Natural killer cell (primary cell): ENCODE data around the gene TRAF7. TPM values are rescaled to one million over a fixed set of nuclear protein-coding genes. Genes with fewer than 3 reads are reported as not detected.

Source experiments
- ATAC-seq, 3 donors: fragments of 150-1000 bp in 2 of 3; fragments of 200-7000 bp in 1 of 3; cut with Tn5 transposase; 1 replicate in 1 of 3; 2 replicates in 2 of 3; pipeline ENCODE4 v1.10.0; 2021; ENCODE audit warnings: mild to moderate bottlenecking in 2 of 3, moderate library complexity in 2 of 3
- DNase-seq, 2 donors: peaks; one replicate each; pipeline versions ENCODE4 v3.0.0 to v3.0.0-alpha.2; 2013 to 2021; ENCODE audit warnings: mixed read lengths in 1 of 2
- H3K27ac ChIP-seq: one replicate; pipeline ENCODE4 v1.5.1; 2013; ENCODE audit warnings: mild to moderate bottlenecking, low read length
- H3K27me3 ChIP-seq: one replicate; pipeline ENCODE4 v1.6.1; 2013; ENCODE audit warnings: low read length; ENCODE audit not compliant: control insufficient read depth, insufficient read depth
- H3K36me3 ChIP-seq: one replicate; pipeline ENCODE4 v1.6.1; 2013; ENCODE audit warnings: low read length; ENCODE audit not compliant: control insufficient read depth, insufficient read depth
- H3K4me1 ChIP-seq: one replicate; pipeline ENCODE4 v1.6.1; 2013; ENCODE audit warnings: low read length; ENCODE audit not compliant: control insufficient read depth, insufficient read depth
- H3K4me3 ChIP-seq: one replicate; pipeline ENCODE4 v1.5.1; 2013; ENCODE audit warnings: low read length
- H3K9me3 ChIP-seq: one replicate; pipeline ENCODE4 v1.6.1; 2013; ENCODE audit warnings: low read length; ENCODE audit not compliant: control insufficient read depth, insufficient read depth
- H3K27ac Mint-ChIP-seq, 2 donors: one replicate each; pipeline ENCODE4 v1.8.0; 2022; ENCODE audit warnings: mild to moderate bottlenecking in 2 of 2, mixed read lengths in 2 of 2, moderate library complexity in 1 of 2
- H3K27me3 Mint-ChIP-seq, 2 donors: one replicate each; pipeline ENCODE4 v1.8.0; 2022; ENCODE audit warnings: low read depth in 2 of 2, mixed read lengths in 2 of 2
- H3K36me3 Mint-ChIP-seq: one replicate; pipeline ENCODE4 v1.8.0; 2022; ENCODE audit warnings: mixed read lengths
- H3K4me1 Mint-ChIP-seq, 2 donors: one replicate each; pipeline ENCODE4 v1.8.0; 2022; ENCODE audit warnings: mixed read lengths in 2 of 2
- H3K4me3 Mint-ChIP-seq: one replicate; pipeline ENCODE4 v1.8.0; 2022; ENCODE audit warnings: mild to moderate bottlenecking, moderate library complexity, mixed read lengths
- H3K9me3 Mint-ChIP-seq, 2 donors: one replicate each; pipeline ENCODE4 v1.8.0; 2022; ENCODE audit warnings: mixed read lengths in 2 of 2
- CTCF ChIP-seq: fragments of 200-600 bp; IDR thresholded peaks from one replicate; pipeline ENCODE4 v1.8.0; 2022; ENCODE audit warnings: antibody characterized with exemption
- WGBS: methylation state at CpG from one replicate; pipeline ENCODE4 v1.1.7; 2013; ENCODE audit warnings: missing lambda C conversion rate; ENCODE audit not compliant: insufficient coverage; 5-methylcytosine and 5-hydroxymethylcytosine counted together
- intact Hi-C: fragments of 100-400 bp; cut with micrococcal nuclease; formaldehyde crosslinking; loops from one replicate; pipeline ENCODE4 v1.14.2; 2022
- total RNA-seq, 4 donors: library from RNA; stranded (reverse); fragments of 120-200 nt in 1 of 4; gene quantifications; one replicate each; pipeline versions ENCODE4 v1.2.3 to v1.2.4, GENCODE V29; 2013 to 2022

TRAF7 gene
- total RNA-seq, 3 donors from 2014 or later (not counting 1 experiment from before 2014, with no cell fraction given) = 29.3 to 39.1 (median 37.3) TPM

- H3K27ac Mint-ChIP-seq = no peak overlapping the region
- no peaks in the 10 kb centered on the region for H3K4me1 ChIP-seq
Measured at GRCh38 chr16:2186064-2186463, 30.5 kb downstream of the TRAF7 start.

GRCh38 chr16:2186505-2186904 lies 30.9 kb downstream of the TRAF7 start:
- Histone ChIP-seq H3K4me1 (no peaks in the 10 kb centered on the region), H3K9me3 (no peaks in the 10 kb centered on the region), H3K27me3 (no peaks in the 10 kb centered on the region), H3K27ac (no peak overlapping the region), H3K36me3 (no peaks in the 10 kb centered on the region), H3K4me3 (no peak overlapping the region)
- Mint-ChIP-seq H3K4me1 (peaks cover 0 to 6% of the 10 kb centered on the region in 2 donors), H3K9me3 (no peaks in the 10 kb centered on the region), H3K27me3 (no peaks in the 10 kb centered on the region), H3K4me3 (no peak overlapping the region), H3K36me3 (no peaks in the 10 kb centered on the region), H3K27ac (no peak overlapping the region)
- intact Hi-C loops = no loop called here
- no peak for TF ChIP-seq CTCF
- DNase-seq (no peak), ATAC-seq (no peak)
- 93% methylated on average over 20 of the region's 20 CpGs for WGBS

More at GRCh38 chr16:2186064-2186463, 30.5 kb downstream of the TRAF7 start:
- H3K27ac ChIP-seq = no peak overlapping the region
- no peaks in the 10 kb centered on the region for H3K9me3 ChIP-seq
- no peak overlapping the region for H3K4me3 ChIP-seq
- no peak for ATAC-seq
- no peaks in the 10 kb centered on the region for H3K9me3 Mint-ChIP-seq
- H3K4me3 Mint-ChIP-seq = no peak overlapping the region
- no peak for TF ChIP-seq CTCF
- H3K36me3 Mint-ChIP-seq = no peaks in the 10 kb centered on the region
- no peaks in the 10 kb centered on the region for H3K36me3 ChIP-seq
- H3K27me3 Mint-ChIP-seq = no peaks in the 10 kb centered on the region
- 90% methylated on average over 13 of the region's 13 CpGs for WGBS
- intact Hi-C loops = no loop called here
- DNase-seq = no peak
- peaks cover 0 to 6% of the 10 kb centered on the region in 2 donors for H3K4me1 Mint-ChIP-seq
- H3K27me3 ChIP-seq = no peaks in the 10 kb centered on the region

GRCh38 chr16:2187212-2187611 lies 31.6 kb downstream of the TRAF7 start:
- H3K27ac ChIP-seq = no peak overlapping the region
- TF ChIP-seq CTCF = no peak
- Mint-ChIP-seq H3K36me3 (no peaks in the 10 kb centered on the region), H3K4me3 (no peak overlapping the region), H3K4me1 (peaks cover 0 to 3% of the 10 kb centered on the region in 2 donors), H3K9me3 (no peaks in the 10 kb centered on the region), H3K27ac (no peak overlapping the region), H3K27me3 (no peaks in the 10 kb centered on the region)
- no peaks in the 10 kb centered on the region for H3K9me3 ChIP-seq
- H3K36me3 ChIP-seq = no peaks in the 10 kb centered on the region
- no peaks in the 10 kb centered on the region for H3K4me1 ChIP-seq
- no peaks in the 10 kb centered on the region for H3K27me3 ChIP-seq
- intact Hi-C loops = no loop called here
- 88% methylated on average over 17 of the region's 17 CpGs for WGBS
- H3K4me3 ChIP-seq = no peak overlapping the region
- ATAC-seq (no peak), DNase-seq (no peak)

GRCh38 chr16:2188395-2188794 lies 32.8 kb downstream of the TRAF7 start:
- Histone ChIP-seq H3K4me3 (no peak overlapping the region), H3K4me1 (no peaks in the 10 kb centered on the region), H3K27ac (no peak overlapping the region), H3K27me3 (no peaks in the 10 kb centered on the region), H3K9me3 (no peaks in the 10 kb centered on the region), H3K36me3 (no peaks in the 10 kb centered on the region)
- intact Hi-C loops = no loop called here
- DNase-seq (no peak), ATAC-seq (no peak)
- H3K9me3 Mint-ChIP-seq = no peaks in the 10 kb centered on the region
- WGBS = 93% methylated on average over 8 of the region's 8 CpGs
- H3K4me1 Mint-ChIP-seq = no peaks in the 10 kb centered on the region
- no peak overlapping the region for H3K27ac Mint-ChIP-seq
- TF ChIP-seq CTCF = no peak
- H3K36me3 Mint-ChIP-seq = no peaks in the 10 kb centered on the region
- H3K4me3 Mint-ChIP-seq = no peak overlapping the region
- H3K27me3 Mint-ChIP-seq = no peaks in the 10 kb centered on the region
